Activated CD8-positive, alpha-beta memory T cell treated with anti-CD3 and anti-CD28 coated beads for 1 hour (primary cell): ENCODE results near the gene ELOVL5.
"Not testable (repeated sequence)": the region's sequence is repeated elsewhere in the genome, so short reads cannot be mapped to it uniquely, and the experiment has no call there.

Experiments
- DNase-seq, 2 donors: peaks; one replicate each; pipeline ENCODE4 v3.0.0-alpha.2; 2020; ENCODE audit warnings: low read depth in 1 of 2; ENCODE audit errors: extremely low read depth in 1 of 2

Gene ELOVL5

GRCh38 chr6:53348371-53349208, at the start of gene ELOVL5:
Gene ELOVL5 (minus strand): TSS chr6:53348950. CDS start chr6:53295699, 53,251 bp downstream.
- peak; percentile 89 to 96 for DNase-seq

GRCh38 chr6:53397283-53397682, 48.5 kb upstream of the ELOVL5 start:
- DNase-seq: no peak

GRCh38 chr6:53395986-53396385, 47.2 kb upstream of the ELOVL5 start:
- no peak for DNase-seq

GRCh38 chr6:53394704-53395103, 46.0 kb upstream of the ELOVL5 start:
- no peak for DNase-seq

GRCh38 chr6:53391170-53391569, 42.4 kb upstream of the ELOVL5 start:
- no peak for DNase-seq

GRCh38 chr6:53390010-53390409, 41.3 kb upstream of the ELOVL5 start:
- no peak for DNase-seq

GRCh38 chr6:53388615-53389014, 39.9 kb upstream of the ELOVL5 start:
- DNase-seq: not testable (repeated sequence)

GRCh38 chr6:53382421-53382820, 33.7 kb upstream of the ELOVL5 start:
- no peak for DNase-seq

GRCh38 chr6:53378208-53378607, 29.5 kb upstream of the ELOVL5 start:
- no peak for DNase-seq

GRCh38 chr6:53377793-53378192, 29.0 kb upstream of the ELOVL5 start:
- no peak for DNase-seq

GRCh38 chr6:53377289-53377688, 28.5 kb upstream of the ELOVL5 start:
- no peak for DNase-seq

- no peak for DNase-seq
These were observed 28.0 kb upstream of the ELOVL5 start for GRCh38 chr6:53376661-53377226.

- no peak for DNase-seq
These were observed 27.1 kb upstream of the ELOVL5 start for GRCh38 chr6:53375847-53376246.

- no peak for DNase-seq
These were observed 24.9 kb upstream of the ELOVL5 start for GRCh38 chr6:53373638-53374037.

GRCh38 chr6:53369876-53370515, 21.2 kb upstream of the ELOVL5 start:
- no peak for DNase-seq

- no peak for DNase-seq
These were observed 20.3 kb upstream of the ELOVL5 start for GRCh38 chr6:53369051-53369450.

- no peak for DNase-seq
These were observed 17.4 kb upstream of the ELOVL5 start for GRCh38 chr6:53366128-53366641.

GRCh38 chr6:53363341-53364079, 14.8 kb upstream of the ELOVL5 start:
- DNase-seq: no peak

- DNase-seq: peak in 1 of 2 donors; percentile 61
These were observed 12.8 kb upstream of the ELOVL5 start for GRCh38 chr6:53361549-53362031.

GRCh38 chr6:53360093-53360912, 11.6 kb upstream of the ELOVL5 start:
- DNase-seq: no peak
